Upper lobe of left lung (tissue), 4 donors: ENCODE results near the gene CEP55.

ENCODE experiments used
- CTCF ChIP-seq, 6 experiments: fragments of 450-650 bp in 4 of 6; fragments of 200-600 bp in 2 of 6; sonication (generic) in 2 of 6; IDR thresholded peaks; one replicate each; pipeline ENCODE4 v1.5.1; 2016 to 2019; ENCODE audit warnings: antibody characterized with exemption in 6 of 6
- EP300 ChIP-seq, 4 donors: sonication (generic); formaldehyde crosslinking; IDR thresholded peaks; one replicate each; pipeline ENCODE4 v1.5.1; 2017; ENCODE audit warnings: antibody characterized with exemption in 4 of 4, control low read depth in 2 of 4
- POLR2A ChIP-seq, 4 donors: fragments of 450-650 bp; IDR thresholded peaks; one replicate each; pipeline ENCODE4 v1.5.1; 2016 to 2017; ENCODE audit warnings: antibody characterized with exemption in 4 of 4, mild to moderate bottlenecking in 2 of 4

- TF ChIP-seq POLR2A (IDR thresholded peaks at IDR 0.05) (peak in 3 of 4 donors; percentile 63 to 70 (median 64)), CTCF (IDR thresholded peaks at IDR 0.05) (peak; percentile 17 to 73 (median 59)), EP300 (IDR thresholded peaks at IDR 0.05) (no peak)
Measured at GRCh38 chr10:93482145-93482834, 14.1 kb upstream of the CEP55 start, which contains the start of gene MYOF.
